Naive B cell (primary cell): ENCODE measurements around the gene GPR153. TPM values are rescaled to one million over a fixed set of nuclear protein-coding genes. Genes with fewer than 3 reads are reported as not detected.
A peak's percentile ranks its signal among the peaks of the same experiment; 100 is the strongest.

Experiments
- ATAC-seq, 2 donors: fragments of 150-1000 bp; cut with Tn5 transposase; 2 replicates each; pipeline ENCODE4 v1.10.0; 2021; ENCODE audit warnings: low read depth in 2 of 2, mild to moderate bottlenecking in 2 of 2, moderate library complexity in 2 of 2
- DNase-seq: peaks from one replicate; pipeline ENCODE4 v3.0.0; 2022
- H3K27ac Mint-ChIP-seq, 6 donors: one replicate each; pipeline ENCODE4 v1.8.0; 2020 to 2022; ENCODE audit warnings: mild to moderate bottlenecking in 6 of 6, mixed read lengths in 6 of 6, moderate library complexity in 5 of 6, inconsistent platforms in 2 of 6
- H3K27me3 Mint-ChIP-seq, 3 donors: one replicate each; pipeline ENCODE4 v1.8.0; 2021 to 2022; ENCODE audit warnings: mixed read lengths in 3 of 3, mild to moderate bottlenecking in 1 of 3
- H3K36me3 Mint-ChIP-seq, 2 donors: one replicate each; pipeline ENCODE4 v1.8.0; 2020 to 2022; ENCODE audit warnings: mixed read lengths in 2 of 2, inconsistent platforms in 1 of 2, mild to moderate bottlenecking in 1 of 2
- H3K4me1 Mint-ChIP-seq, 3 donors: one replicate each; pipeline ENCODE4 v1.8.0; 2020 to 2022; ENCODE audit warnings: mixed read lengths in 3 of 3, inconsistent platforms in 1 of 3, mild to moderate bottlenecking in 1 of 3, moderate library complexity in 1 of 3
- H3K4me3 Mint-ChIP-seq, 8 donors: one replicate each; pipeline ENCODE4 v1.8.0; 2020 to 2022; ENCODE audit warnings: mild to moderate bottlenecking in 8 of 8, mixed read lengths in 8 of 8, moderate library complexity in 8 of 8, inconsistent platforms in 2 of 8
- H3K9me3 Mint-ChIP-seq, 7 donors: one replicate each; pipeline ENCODE4 v1.8.0; 2020 to 2022; ENCODE audit warnings: mixed read lengths in 7 of 7, mild to moderate bottlenecking in 5 of 7, inconsistent platforms in 2 of 7, moderate library complexity in 1 of 7
- polyA plus RNA-seq, 6 donors: library from polyadenylated mRNA; unstranded; fragments of 300-500 nt; fragmentation: Illumina TruSeq; gene quantifications; one replicate each; pipeline ENCODE4 v1.2.3, GENCODE V29; 2021; ENCODE audit warnings: low read depth in 6 of 6

GPR153 gene
- polyA plus RNA-seq, 6 donors from 2014 or later, result not detected

GRCh38 chr1:6200188-6200809 is 60.6 kb downstream of the GPR153 start:
- no peak for ATAC-seq
- Mint-ChIP-seq H3K4me3 (peak overlapping the region; percentile 92 to 99 (median 96)), H3K4me1 (peaks cover 42 to 57% (median 48%) of the 10 kb centered on the region in 3 donors)

DNA sequence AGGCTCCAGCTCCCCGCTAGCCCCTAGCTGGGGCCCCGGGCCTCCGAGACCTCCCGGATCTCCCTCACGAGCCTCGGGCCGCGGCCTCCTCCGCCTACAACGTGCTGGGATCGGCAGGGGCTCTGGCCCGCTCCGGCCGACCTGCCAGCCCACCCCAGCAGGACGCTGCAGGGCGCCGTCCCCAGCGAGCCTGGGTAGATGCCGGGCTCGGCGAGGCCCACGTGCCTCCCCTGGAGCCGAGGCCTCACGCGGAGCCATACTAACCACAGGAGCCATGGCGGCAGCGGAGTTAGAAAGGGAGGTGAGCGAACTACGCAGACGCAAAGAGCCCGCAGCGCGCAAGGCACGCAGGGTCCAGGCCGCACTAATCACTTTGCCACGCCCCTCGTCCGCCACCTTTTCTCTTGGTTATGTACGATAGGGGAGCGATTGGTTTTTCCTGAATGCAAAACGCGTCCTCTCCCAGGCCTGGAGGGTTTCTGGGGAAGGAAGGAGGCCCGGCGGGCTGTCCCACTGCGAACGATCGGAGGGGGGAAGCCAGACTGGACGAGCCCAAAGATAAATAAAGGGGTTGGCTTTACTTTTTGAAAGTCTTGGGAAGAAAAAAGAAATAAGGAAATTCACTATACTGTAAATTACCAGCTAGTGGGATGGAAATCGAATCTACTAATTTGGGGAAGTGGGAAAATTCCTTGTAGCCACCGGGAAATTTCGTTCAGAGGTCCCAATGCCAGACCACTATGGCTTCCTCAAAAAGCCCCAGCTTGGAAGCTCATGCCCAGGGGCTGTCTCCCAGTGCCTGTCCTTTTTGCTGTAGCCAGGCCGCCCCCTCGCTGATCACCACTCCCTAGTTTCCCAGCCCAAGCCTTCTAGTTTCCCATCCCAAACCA is 61.4 kb downstream of the GPR153 start, which contains the start of gene RPL22:
Gene RPL22 (minus strand): TSS at position 298 of the 890 bp plus-strand sequence. CDS start 22 bp downstream, at position 276.
- peak; percentile 94 for DNase-seq
- Mint-ChIP-seq H3K27me3 (peaks cover 0 to 4% (median 0%) of the 10 kb centered on the region in 3 donors), H3K9me3 (peaks cover 0 to 1% (median 0%) of the 10 kb centered on the region in 7 donors), H3K36me3 (peaks cover 12 to 14% of the 10 kb centered on the region in 2 donors), H3K4me1 (peaks cover 42 to 53% (median 48%) of the 10 kb centered on the region in 3 donors), H3K4me3 (peak within 1 kb of the TSS; percentile 92 to 99 (median 96)), H3K27ac (peak within 1 kb of the TSS; percentile 90 to 97 (median 94))
- peak; percentile 96 to 97 for ATAC-seq

More at GRCh38 chr1:6200188-6200809, 60.6 kb downstream of the GPR153 start:
- peaks cover 0 to 11% (median 0%) of the 10 kb centered on the region in 3 donors for H3K27me3 Mint-ChIP-seq
- peak overlapping the region; percentile 61 to 97 (median 88) for H3K27ac Mint-ChIP-seq
- H3K9me3 Mint-ChIP-seq, result peaks cover 0 to 2% (median 0%) of the 10 kb centered on the region in 7 donors
- no peak for DNase-seq
- H3K36me3 Mint-ChIP-seq, result peaks cover 12 to 14% of the 10 kb centered on the region in 2 donors

DNA sequence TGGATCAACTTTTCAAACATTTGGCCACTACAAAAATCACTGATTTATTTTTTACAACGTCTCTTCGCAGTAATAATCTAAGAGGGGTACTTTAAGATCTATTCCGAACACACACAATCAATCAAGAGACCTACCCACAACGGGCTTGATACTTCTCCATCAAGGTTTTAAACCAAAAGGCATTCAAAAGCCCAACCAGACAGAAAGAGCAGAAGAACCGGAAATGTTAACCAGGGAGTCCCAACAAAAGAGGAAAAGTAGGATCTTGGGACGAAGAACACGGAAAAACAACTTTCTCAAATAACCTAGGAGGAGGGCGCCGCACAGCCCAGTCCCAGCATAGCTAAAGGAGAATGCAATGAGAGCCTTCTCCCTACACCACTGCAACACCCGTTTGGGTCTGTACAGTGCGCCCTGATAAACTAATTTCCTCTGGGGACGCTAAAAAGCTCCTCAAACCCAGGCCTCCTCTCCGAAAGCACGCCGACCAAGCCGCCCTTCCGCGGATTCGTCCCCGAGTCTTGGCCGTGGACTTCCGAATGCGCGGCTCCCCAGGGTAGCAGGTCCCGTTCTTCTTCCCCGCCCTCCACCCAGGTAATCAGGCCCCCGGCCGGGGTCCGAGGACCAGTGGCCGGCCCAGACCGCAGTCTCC is 62.1 kb downstream of the GPR153 start:
- Mint-ChIP-seq H3K27me3 (peaks cover 0 to 3% (median 0%) of the 10 kb centered on the region in 3 donors), H3K4me1 (peaks cover 42 to 53% (median 48%) of the 10 kb centered on the region in 3 donors), H3K36me3 (peaks cover 12 to 14% of the 10 kb centered on the region in 2 donors), H3K9me3 (peaks cover 0 to 1% (median 0%) of the 10 kb centered on the region in 7 donors), H3K27ac (peak overlapping the region in 5 of 6 donors; percentile 63 to 96 (median 80)), H3K4me3 (peak overlapping the region; percentile 92 to 99 (median 96))
- ATAC-seq (peak; percentile 2 to 12), DNase-seq (no peak)

DNA sequence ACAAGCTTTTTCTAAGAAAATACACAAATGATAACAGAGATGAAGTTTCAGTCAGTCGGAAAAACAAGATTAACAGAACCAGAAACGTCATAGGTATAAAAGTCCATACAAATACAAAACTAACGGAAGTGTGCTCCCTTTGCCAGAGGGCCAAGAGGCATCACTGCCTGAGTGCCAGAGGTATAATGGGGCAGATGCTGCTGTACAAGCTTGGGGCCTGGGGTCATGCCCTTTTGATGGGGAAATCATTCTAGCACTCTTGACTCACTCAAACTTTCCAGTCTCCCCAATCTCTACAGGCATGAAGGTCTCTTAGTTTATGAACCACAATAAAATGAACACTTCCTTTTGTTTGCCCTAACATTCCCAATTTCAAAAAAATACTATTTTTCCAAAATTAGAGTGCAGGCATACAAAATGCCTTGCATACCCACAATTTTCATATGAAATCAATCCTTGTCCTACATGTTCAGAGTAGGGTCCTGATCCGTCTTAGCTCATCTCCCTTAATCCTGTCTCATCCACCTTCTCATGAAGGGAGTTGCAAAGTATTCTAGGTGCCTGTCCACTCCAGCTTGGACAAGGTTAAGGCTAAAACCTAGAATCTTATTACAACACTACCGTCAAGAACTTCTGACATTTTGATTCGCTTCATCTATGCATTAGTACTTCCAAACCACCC is 63.0 kb downstream of the GPR153 start:
- Mint-ChIP-seq H3K27me3 (peaks cover 0 to 3% (median 0%) of the 10 kb centered on the region in 3 donors), H3K4me1 (peaks cover 42 to 55% (median 48%) of the 10 kb centered on the region in 3 donors), H3K27ac (peak overlapping the region in 3 of 6 donors; percentile 3 to 90 (median 19)), H3K4me3 (peak overlapping the region; percentile 92 to 99 (median 96)), H3K36me3 (peaks cover 14 to 15% of the 10 kb centered on the region in 2 donors), H3K9me3 (peaks cover 0 to 1% (median 0%) of the 10 kb centered on the region in 7 donors)
- DNase-seq (no peak), ATAC-seq (no peak)

Other genes with a start within 250 kb of the GPR153 start
- 10 to 100 TPM; 10.2 to 16.8 (median 13.9) TPM for gene KCNAB2, start 215.2 kb downstream of the GPR153 start, polyA plus RNA-seq
- not detected for gene CHD5, start 80.8 kb downstream of the GPR153 start, polyA plus RNA-seq
- 100 to 1,000 TPM; 148 to 237 (median 187) TPM for gene RPL22, start 61.5 kb downstream of the GPR153 start, polyA plus RNA-seq
- under 1 TPM in 4 of 6 donors, not detected in 2; 0.12 to 0.61 (median 0.26) TPM for gene RNF207, start 55.0 kb downstream of the GPR153 start, polyA plus RNA-seq
- gene ICMT, start 25.1 kb downstream of the GPR153 start, polyA plus RNA-seq, result 10 to 100 TPM in 4 of 6 donors, 1 to 10 TPM in 2; 5.4 to 16.2 (median 11.6) TPM
- gene HES3, start 16.9 kb downstream of the GPR153 start, polyA plus RNA-seq, result not detected
- gene ACOT7, start 132.7 kb upstream of the GPR153 start, polyA plus RNA-seq, result 1 to 10 TPM; 1.8 to 3.7 (median 2.9) TPM
- not detected for gene HES2, start 158.8 kb upstream of the GPR153 start, polyA plus RNA-seq
- gene ESPN, start 163.7 kb upstream of the GPR153 start, polyA plus RNA-seq, result not detected
- under 1 TPM in 2 of 6 donors, not detected in 4; 0.28 to 0.68 TPM for gene TNFRSF25, start 205.1 kb upstream of the GPR153 start, polyA plus RNA-seq
- gene PLEKHG5, start 230.6 kb upstream of the GPR153 start, polyA plus RNA-seq, result not detected